Measurements from ENCODE around the gene PNPLA7. TPM values are rescaled to one million over a fixed set of nuclear protein-coding genes. Genes with fewer than 3 reads are reported as not detected.

Gene PNPLA7
- total RNA-seq, 1 donor from 2014 or later: 1.5 TPM

DNA sequence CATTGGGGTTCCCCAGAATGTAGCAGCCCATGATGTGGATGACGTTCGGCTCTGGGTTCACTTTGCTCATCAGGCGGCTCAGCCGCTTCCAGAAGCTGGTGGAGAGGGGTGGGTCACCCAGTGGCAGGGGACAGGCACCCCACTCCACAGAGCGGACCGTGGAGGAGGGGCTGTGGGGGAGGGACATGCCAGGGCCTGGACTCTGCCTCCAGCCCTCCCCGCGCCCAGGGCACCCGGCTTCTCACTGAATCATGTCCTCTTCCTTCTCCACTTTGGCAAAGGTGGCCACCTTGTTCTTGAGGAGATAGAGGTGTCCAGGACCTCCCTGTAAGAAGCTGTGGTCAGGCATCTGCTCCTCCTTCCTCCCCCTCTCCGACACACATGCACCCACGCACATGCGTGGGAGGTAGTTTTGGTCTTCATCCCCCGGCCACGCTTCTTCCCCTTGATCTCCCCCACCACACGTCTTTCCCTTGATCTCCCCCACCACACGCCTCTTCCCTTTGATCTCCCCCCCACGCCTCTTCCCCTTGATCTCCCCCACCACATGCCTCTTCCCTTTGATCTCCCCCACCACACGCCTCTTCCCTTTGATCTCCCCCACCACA, 100.2 kb downstream of the PNPLA7 start:
- DNase-seq: no peak

DNA sequence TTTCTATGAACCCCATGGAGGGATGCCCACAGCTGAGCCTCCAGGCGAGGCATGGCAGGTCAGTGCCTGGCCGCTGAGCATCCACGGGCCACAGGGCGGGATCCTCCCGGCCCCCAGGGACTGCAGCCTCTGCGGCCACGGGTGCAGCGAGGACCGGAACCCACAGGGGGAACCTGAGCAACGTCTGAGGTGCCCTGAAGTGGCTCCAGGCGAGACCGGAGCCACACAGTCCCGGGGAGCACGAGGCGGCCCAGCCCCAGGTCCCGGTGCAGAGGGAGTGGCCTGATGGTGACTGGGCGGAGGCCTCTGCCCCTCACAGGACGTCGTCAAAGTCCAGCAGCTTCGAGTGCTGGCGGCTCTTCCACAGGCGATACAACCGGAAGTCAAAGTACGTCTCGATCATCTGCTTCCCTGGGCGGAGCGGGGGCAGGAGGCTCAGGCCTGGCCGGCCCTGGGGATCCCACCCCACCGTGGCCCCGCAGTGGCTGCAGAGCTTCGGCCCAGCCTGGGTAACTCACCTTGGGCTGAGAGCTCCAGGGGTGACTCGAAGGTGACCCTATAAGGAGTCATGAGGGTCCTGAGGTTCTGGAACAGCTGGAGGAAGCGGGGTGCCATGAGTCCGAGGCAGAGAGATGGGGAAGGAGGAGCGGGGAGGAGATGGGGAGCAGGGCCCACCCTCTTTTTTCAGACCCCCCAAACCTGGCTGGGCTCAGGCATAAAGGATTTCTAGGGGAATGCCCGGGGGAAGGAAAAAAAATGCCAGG, 100.9 kb downstream of the PNPLA7 start:
- no peak for DNase-seq

DNA sequence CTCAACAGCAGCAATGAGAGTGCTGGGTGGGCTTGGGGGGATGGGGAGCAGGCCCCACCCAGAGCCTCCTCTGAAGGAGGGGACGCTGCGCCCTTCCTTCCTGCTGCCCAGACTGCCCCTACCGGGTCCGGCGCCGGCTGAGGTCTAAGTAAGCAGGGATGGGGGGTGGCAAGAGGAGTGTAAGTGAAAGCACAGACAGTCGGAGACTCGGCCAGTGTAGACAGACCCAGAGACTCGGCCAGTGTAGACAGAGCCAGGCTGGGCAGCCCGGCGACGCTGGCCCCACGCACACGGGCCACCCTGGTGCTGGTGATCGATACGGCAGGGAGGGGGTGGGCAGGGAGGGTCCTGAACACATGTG, 101.6 kb downstream of the PNPLA7 start:
- no peak for DNase-seq

DNA sequence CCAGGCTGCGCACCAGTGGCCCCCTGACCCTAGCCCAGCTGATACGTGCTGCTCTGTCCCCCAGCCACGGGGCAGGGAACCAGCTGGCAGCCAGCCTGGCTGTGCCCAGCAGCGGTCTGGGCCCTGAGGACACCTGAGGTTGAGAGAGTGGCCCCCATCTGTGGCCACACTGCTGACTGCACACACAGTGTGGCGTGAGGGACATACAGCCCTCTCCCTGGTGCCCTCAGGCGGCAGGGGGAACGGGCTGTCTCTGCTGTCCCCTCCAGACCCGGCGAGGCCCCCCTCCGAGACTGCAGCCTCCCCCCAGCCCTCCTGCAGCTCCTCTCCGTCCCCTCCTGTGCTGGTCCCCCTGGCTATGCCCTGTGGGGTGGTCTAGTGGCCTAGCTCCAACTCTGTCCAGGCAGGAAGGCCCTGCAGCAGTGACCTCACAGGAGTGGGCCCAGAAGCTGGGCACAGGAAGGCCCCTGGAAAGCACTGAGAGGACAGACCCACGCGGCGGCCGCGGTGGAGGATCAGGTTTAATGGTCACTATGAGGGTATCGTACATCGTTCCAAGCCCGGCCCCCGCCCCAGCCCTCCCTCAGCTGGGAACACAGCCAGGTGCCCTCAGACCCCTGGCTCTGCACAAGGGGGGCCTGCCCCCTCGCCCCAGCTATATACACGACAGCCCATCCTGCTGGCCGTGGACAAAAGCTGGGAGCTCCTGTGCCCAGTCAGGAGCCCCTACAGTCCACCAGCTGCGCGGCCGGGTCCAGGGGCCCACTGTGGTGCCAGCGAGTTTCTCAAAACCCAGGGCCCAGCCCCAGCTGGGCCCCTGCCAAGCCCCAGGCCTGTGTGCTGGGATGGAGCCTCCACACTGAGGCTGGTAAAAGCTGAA, 102.2 kb downstream of the PNPLA7 start:
- DNase-seq: no peak

DNA sequence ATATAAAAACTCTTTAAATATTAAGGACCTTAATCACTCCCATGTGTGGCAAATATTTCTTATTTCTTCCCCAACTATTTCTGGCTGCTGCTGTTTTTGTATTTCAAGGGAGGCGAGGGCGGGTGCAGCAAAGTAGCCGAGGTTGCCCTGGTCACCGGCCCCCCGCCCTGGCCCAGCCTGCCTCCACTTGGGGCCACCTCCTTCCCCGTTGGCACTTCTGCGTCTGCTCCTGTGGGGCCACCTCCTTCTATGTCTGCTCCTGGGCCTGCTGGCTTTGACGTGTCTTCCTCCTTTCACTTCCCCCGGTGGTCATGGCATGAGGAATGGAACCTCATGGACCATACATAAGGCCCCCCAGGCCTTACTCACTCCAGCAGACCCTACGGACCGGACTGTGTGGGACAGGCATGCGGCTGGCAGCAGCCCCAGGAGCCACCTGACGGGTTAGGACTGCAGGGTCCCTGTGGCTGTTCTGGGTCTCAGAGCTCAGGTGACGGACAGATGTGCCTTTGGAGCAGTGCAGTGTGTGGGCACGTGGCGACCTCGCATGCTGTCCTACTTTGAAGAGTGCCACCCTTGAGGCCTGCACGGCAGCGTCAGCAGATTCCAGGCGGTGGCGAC, 103.2 kb downstream of the PNPLA7 start:
- no peak for DNase-seq

DNA sequence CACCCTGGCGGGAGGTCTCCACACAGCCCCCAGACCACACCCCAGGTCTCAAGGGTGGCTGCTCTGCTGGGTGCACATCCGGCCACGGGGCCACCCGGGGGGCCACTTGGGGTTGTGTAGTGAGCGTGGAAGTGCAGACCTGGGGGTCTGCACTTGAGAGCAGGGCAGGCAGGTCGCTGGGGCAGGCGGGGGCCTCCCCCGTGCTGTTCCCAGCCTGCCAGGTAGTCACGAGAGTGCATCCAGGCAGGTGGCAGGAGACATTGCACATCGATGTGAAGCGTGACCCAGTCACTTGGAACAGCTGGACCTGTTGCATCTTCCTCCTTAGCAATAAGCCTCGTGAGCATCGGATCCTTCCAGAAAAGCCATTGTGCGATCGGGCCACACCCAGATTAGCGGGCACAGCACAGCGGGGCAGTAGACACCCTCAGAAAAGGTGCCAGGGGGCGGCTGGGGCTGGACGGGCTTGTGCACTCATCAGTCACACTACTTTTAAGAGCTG, 104.2 kb downstream of the PNPLA7 start:
- no peak for DNase-seq

DNA sequence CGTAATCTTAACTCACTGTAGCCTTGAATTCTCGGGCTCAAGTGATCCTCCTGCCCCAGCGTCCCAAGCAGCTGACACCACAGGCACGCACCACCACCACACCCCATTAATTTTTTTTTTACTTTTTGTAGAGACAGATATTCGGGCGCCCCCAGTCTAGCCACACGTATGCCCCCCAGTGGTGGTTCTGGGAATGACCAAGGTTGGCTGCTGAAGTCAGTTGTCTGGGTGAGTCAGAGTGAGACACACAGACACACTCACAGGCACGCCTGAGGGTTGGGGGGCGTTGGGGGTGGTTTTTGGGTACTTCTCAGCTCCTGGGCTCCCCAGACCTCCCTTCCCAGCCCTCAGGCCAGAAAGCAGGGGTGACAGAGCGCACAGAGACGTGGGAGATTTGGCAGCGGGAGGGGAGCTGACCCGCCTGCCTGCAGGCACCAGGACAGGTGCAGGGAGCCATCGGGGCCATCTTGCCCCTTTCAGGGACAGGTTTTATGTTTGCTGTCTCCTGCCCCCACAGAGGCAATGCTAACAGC, 104.9 kb downstream of the PNPLA7 start:
- DNase-seq: peak; percentile 81

DNA sequence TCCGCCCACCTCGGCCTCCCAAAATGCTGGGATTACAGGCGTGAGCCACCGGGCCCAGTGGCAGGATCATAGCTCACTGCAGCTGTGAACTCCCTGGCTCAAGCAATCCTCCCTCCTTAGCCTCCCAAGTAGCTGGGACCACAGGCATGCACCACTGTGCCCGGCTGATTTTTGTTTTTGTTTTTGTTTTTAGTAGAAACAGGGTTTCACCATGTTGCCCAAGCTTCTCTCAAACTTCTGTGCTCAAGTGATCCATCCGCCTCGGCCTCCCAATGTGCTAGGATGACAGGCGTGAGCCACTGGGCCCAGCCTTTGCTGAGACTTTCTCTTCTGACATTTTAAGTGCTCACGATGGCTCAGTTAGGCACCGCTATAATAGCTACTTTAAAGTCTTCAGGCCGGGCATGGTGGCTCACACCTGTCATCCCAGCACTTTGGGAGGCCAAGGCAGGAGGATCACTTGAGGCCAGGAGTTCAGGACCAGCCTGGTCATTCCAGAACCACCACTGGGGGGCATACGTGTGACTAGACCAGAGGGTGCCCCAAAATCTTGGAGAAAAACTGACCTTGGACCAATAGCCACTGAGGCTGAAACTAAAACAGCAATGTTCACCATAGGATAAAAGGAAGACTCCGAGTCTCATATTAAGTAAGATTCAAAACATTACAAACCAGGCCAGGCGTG, 106.0 kb downstream of the PNPLA7 start:
- DNase-seq: no peak

DNA sequence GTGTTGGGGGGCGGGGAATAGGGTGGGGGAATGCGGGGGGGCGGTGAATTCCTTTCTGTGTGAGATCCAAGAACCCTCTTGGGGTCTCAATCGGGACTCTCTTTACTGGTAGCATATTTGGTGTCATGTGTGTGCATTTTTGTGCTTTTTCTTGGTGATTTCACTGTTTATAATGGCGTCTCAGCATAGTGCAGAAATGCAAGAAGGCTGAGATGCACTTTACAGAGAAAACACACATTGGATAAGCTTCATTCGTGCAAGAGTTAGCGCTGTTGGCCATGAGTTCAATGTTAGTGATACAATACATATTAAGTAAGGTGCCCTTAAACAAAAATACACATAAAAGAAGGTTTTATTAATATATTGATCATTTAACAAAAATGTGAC, 108.3 kb downstream of the PNPLA7 start:
- DNase-seq: no peak

DNA sequence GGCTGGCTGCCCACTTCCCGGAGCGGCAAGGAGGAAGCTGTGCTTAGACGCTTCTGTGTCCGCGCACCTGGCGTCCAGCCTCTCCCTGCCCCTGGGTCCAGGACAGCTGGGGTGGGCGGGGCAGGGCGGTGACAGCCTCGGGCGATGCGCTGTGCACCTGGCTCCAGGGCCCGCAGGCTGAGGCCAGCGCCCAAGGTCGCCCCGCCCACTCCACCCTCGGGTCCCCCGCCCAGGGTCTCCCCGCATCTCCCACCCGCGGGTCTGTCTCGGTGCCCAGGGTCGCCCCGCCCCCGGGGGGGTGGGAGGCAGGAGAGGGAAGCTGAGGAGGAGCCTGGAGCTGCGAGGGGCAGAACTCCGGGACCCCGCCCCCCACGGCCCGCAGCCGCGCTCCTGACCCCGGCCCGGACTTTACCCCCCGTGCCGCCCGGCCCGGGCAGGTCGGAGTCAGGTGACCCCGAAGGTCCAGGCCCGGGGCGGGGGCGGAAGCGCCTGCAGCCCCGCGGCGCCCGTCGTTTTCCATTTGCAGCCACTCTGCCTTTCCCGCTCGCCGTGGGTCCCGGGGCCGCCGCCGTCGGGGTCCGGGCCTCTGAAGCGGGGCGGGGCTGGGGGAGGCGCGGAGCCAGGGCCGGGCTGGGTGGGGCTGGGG, 108.8 kb downstream of the PNPLA7 start, which contains the start of gene ENTPD8:
ENTPD8 (minus strand) TSS at position 69 of the 646 bp plus-strand sequence. CDS start 3,072 bp downstream, outside the sequence.
- DNase-seq: peak; percentile 77

DNA sequence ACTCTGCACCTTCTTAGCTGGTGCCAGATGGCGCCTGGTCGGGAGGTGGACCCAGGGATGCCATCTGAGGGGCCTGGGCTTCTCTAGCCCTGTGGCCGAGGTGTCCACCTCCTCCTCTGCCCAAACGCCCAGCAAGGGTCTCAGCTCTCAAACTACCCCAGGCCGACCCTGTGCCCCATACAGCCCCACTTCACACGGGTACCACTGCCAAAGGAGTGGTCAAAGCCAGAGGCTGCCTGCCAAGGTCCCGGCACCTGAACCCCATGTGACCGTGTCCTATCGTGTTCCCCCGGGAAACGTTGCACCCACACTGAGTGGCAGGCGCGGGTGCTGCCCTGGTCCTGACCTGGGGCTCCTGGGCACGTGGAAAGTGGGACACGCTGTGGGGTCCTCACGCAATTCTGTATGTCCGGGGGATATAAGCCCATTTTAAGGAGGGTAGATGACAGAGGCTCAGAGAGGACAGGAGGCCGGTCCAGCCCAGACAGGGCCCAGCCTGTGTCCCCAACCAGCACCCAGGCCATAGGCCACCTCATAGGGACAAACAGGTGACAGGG, 111.0 kb downstream of the PNPLA7 start:
- DNase-seq: no peak

DNA sequence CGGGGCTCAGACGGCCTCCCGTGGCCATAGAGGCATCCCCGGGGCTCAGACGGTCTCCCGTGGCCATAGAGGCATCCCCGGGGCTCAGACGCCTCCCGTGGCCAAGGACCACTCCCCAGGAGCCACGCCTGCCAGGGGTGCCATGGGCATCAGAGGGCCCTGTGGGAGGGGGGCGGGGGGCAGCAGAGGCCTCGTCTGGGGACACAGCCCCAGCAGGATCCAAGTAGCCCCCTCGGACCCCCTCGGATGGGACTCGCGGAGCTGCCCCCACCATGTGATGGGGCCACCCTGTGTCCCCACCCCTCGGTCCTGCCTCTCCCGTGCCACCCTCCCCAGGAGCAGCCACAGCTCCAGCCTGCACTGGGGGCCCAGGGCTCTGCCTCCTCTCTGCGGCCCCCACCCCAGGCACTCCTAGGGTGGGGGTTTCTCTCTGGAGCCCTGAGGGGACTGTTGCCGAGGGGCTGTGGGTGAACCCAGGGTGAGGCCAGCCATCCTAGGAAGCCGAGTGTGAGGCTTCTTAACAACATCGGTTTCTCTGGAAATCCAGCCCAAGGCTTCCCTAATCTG, 111.5 kb downstream of the PNPLA7 start:
- no peak for DNase-seq

DNA sequence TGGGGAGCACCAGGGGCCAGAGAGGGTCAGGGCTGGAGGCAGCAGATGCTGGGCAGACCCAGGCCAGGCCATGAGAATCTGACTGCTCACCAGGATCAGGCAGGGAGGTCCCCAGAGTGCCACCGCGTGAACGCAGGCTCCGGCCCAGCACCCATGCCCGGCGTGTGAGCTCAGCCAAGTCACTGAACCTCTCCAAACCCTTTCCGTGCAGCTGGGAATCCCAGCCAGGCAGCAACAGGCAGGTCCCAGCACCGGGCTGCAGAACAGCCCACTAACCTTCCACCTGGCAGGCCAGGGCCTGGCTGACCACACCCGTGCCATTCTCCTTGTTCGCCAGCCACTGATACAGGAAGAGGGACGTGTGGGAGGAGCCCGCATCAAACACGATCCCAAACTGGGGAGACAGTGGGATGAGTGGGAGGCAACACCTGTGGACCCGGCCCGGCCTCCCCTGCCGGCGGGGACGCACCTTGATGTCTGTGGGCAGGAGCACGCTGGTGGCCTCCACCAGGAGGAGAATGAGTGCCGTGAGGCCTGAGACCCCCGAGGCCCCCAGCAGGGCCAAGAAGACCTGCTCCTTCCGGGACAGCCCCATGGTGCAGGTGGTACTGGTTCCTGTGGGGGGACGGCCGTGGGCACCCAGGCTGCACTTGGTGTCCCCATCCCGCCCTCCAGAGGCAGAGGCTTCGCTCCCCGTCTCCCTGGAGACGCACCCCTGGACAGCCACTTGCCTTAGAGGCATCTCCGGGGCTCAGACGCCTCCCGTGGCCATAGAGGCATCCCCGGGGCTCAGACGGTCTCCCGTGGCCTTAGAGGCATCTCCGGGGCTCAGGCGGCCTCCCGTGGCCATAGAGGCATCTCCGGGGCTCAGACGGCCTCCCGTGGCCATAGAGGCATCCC, 112.3 kb downstream of the PNPLA7 start:
- no peak for DNase-seq

DNA sequence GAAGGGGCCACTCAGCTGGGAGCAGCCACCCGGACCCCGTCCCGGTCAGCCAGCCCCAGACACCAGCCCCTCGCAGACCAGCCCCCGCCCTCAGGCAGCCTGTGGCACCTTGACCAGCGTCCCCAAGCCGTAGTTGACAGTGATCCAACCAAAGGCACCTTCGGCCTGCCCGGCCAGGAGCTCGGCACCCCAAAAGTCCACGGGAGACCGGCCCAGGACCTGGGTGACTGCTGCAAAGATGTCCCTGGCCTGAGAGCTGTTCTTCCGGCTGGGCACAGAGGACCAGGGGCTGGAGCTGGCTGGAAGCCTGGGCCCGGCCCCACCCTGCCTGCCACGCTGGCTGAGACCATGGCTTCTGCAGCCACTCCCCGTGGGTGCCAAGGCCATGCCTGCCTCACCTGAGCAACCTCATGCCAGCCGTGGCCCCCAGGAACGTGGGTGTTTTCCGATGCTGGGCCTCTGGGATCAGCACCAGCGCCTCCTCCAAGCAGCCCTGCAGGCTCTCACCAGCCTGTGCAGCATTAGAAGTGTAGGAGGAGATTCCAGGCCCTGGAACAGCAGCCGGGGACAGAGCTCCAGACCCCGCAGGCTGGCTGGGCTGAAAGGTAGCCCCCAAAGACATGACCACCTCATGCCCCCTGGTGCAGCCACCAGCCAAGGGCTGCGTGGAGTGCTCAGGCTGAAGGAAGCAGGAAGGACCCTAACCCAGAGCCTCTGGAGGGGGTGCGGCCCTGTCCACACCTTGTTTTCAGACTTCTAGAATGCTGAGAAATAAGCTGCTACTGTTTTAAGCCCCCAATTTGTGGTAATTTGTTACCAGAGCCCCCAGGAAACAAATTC, 113.2 kb downstream of the PNPLA7 start:
- DNase-seq: no peak

DNA sequence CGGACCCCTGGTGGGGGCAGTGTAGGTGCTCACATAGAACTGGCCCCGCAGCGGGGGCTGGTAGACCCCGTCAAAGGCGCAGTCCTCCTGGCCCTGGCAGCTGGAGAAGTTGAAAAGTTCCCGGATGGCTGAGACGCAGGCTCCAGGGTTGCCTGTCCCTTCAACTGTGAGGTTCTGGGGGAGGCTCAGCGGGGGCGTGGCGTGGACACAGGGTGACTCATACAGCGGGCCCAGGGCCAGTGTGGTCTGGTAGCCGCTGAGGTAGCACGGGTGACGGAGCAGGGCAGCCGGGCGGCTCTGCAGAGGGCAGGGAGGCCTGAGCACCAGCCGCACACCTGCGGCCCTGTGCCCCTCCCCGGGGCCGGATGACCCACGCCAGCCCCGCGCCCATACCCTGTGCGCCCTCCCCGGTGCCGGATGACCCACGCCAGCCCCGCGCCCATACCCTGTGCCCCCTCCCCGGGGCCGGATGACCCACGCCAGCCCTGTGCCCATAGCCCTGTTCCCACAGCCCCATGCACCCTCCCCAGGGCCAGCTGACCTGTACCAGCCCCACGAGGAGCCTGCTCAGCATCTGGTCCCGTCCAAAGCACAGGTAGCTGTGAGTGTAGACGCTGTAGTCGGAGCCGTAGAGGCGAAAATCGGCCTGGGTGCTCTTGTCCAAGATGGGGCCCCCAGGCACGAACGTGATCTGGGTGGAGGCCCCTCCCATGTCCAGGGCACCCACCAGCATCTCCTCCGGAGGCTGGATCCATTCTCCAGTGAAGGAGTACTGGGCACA, 114.0 kb downstream of the PNPLA7 start:
- DNase-seq: no peak

DNA sequence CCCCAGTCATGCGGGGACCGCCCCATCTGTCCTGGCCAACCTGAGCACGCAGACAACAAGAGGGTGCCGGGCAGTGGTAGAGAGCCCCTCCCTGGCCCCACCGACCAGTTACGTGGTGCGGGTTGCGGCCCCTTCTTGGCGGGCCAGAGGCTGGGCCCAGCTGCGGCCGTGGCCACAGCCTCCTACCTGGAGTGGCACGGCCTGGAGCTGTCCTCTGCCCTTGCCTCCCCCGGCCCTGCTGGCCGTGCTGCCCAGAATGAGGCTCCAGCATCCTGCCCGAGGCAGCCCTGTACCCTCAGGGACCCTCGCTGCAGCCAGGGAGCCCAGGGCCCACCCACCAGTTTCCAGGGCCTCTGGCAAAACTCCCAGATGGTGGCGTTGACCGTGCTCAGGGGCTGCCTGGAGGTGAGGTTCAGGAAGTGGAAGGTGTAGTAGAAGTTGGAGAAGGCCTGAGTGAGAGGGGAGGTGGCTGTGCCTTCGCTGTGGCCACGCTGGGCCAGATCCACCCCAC, 114.8 kb downstream of the PNPLA7 start:
- no peak for DNase-seq
